GM12878 (cell line): Measurements from ENCODE around the gene TAF4. TPM values are rescaled to one million over a fixed set of nuclear protein-coding genes. Genes with fewer than 3 reads are reported as not detected.

Experiments used
- ATAC-seq: fragments of 200-7000 bp; cut with Tn5 transposase; 3 replicates; pipeline ENCODE4 v1.9.1; 2020; ENCODE audit warnings: mild to moderate bottlenecking, moderate library complexity
- BruUV-seq: library from RNA; stranded (reverse); fragments of 400-500 nt; replicated peaks from 2 replicates; lab custom pipeline; 2021; lab: Mats Ljungman, UMichigan
- CTCF ChIA-PET: fragments of 300-600 bp; sonication (Branson Sonifier 250); formaldehyde crosslinking; extraction: SDS; loops from one replicate; lab custom pipeline; 2021; ENCODE audit warnings: inconsistent platforms; lab: Yijun Ruan, JAX
- POLR2A ChIA-PET: fragments of 350-600 bp; formaldehyde crosslinking; extraction: SDS; loops from one replicate; lab custom pipeline; 2021; ENCODE audit warnings: inconsistent platforms; lab: Charles Lee
- RAD21 ChIA-PET: fragments of 300-600 bp; sonication (Branson Sonifier 250); formaldehyde crosslinking; loops from one replicate; lab custom pipeline; 2023; ENCODE audit warnings: antibody characterized with exemption; ENCODE audit not compliant: unreplicated experiment; lab: Charles Lee
- SMC1A ChIA-PET: fragments of 300-600 bp; sonication (Branson Sonifier 250); formaldehyde crosslinking; loops from one replicate; lab custom pipeline; 2023; ENCODE audit not compliant: unreplicated experiment, uncharacterized antibody; lab: Charles Lee
- DNase-seq: peaks from one replicate; pipeline ENCODE4 v3.0.0-alpha.2; 2011; ENCODE audit warnings: low read depth, low spot score
- FAIRE-seq: peaks from 3 replicates; lab custom pipeline; 2011; peaks lifted over from hg19 to GRCh38; lab: Jason Lieb, UNC
- H2AFZ ChIP-seq: 2 replicates; pipeline ENCODE4 v1.6.0; 2011; ENCODE audit warnings: low read depth, low read length, control low read depth; ENCODE audit not compliant: control insufficient read depth
- H3K27ac ChIP-seq: 2 replicates; pipeline ENCODE4 v1.5.1; 2011; ENCODE audit warnings: control low read depth; ENCODE audit not compliant: control insufficient read depth, insufficient read depth
- H3K27me3 ChIP-seq, 2 experiments: replicated peaks in 1 of 2; 2 replicates each; pipeline versions ENCODE4 v1.6.0 to v1.6.1; 2011; ENCODE audit warnings: low read length in 1 of 2; ENCODE audit not compliant: control insufficient read depth in 2 of 2, insufficient read depth in 2 of 2
- H3K36me3 ChIP-seq, 2 experiments: 2 replicates each; pipeline ENCODE4 v1.5.1; 2011; ENCODE audit warnings: low read length in 1 of 2; ENCODE audit not compliant: control insufficient read depth in 2 of 2, insufficient read depth in 2 of 2
- H3K4me1 ChIP-seq: 2 replicates; pipeline ENCODE4 v1.6.1; 2011; ENCODE audit warnings: mild to moderate bottlenecking, low read length, moderate library complexity, mixed read lengths; ENCODE audit not compliant: control insufficient read depth, insufficient read depth
- H3K4me2 ChIP-seq: 2 replicates; pipeline ENCODE4 v1.6.0; 2011; ENCODE audit warnings: control low read depth; ENCODE audit not compliant: control insufficient read depth, insufficient read depth
- H3K4me3 ChIP-seq: fragments of 200-600 bp; sonication (generic); 2 replicates; pipeline ENCODE4 v1.5.1; 2016
- H3K79me2 ChIP-seq: 2 replicates; pipeline ENCODE4 v1.6.0; 2011; ENCODE audit warnings: low read length; ENCODE audit not compliant: control insufficient read depth, insufficient read depth
- H3K9ac ChIP-seq: 2 replicates; pipeline ENCODE4 v1.8.0; 2011; ENCODE audit warnings: low read length, control low read depth, mixed read lengths; ENCODE audit not compliant: control insufficient read depth, insufficient read depth
- H3K9me3 ChIP-seq: replicated peaks from 3 replicates; pipeline ENCODE4 v1.5.1; 2011; ENCODE audit warnings: mild to moderate bottlenecking, low read length; ENCODE audit not compliant: control insufficient read depth, insufficient read depth
- H4K20me1 ChIP-seq: 2 replicates; pipeline ENCODE4 v1.6.0; 2011; ENCODE audit not compliant: control insufficient read depth, insufficient read depth
- ASH2L ChIP-seq: fragments of 300-600, 200-600 bp; sonication (generic); IDR thresholded peaks from 2 replicates; pipeline ENCODE4 v1.6.1; 2017; ENCODE audit warnings: low read depth, mild to moderate bottlenecking, borderline replicate concordance
- BACH1 ChIP-seq: fragments of 450-650 bp; IDR thresholded peaks from 2 replicates; pipeline ENCODE4 v1.6.1; 2017; ENCODE audit warnings: mild to moderate bottlenecking, borderline replicate concordance
- CHD1 ChIP-seq: IDR thresholded peaks from 2 replicates; pipeline ENCODE4 v1.6.1; 2012; ENCODE audit warnings: low read depth, low read length, improper control_type of control experiment
- FOXM1 ChIP-seq: IDR thresholded peaks from 2 replicates; pipeline ENCODE4 v1.6.1; 2012; ENCODE audit warnings: low read depth, mild to moderate bottlenecking, inconsistent platforms, low read length, moderate library complexity
- HCFC1 ChIP-seq: fragments of 150-350 bp; IDR thresholded peaks from 2 replicates; pipeline ENCODE4 v1.6.1; 2014; ENCODE audit warnings: low read length
- IKZF2 ChIP-seq, 2 experiments: fragments of 450-650 bp; IDR thresholded peaks; 2 replicates each; pipeline ENCODE4 v1.6.1; 2017; ENCODE audit warnings: mild to moderate bottlenecking in 2 of 2, moderate library complexity in 2 of 2
- KAT2A ChIP-seq: conservative IDR thresholded peaks from 2 replicates; pipeline ENCODE4 v1.6.1; 2011; ENCODE audit warnings: low read depth, low read length; ENCODE audit not compliant: control insufficient read depth
- MEF2A ChIP-seq: IDR thresholded peaks from 2 replicates; pipeline ENCODE4 v1.6.1; 2011; ENCODE audit warnings: low read depth, mild to moderate bottlenecking, low read length, moderate library complexity; ENCODE audit not compliant: insufficient read depth
- NFXL1 ChIP-seq: fragments of 450-650 bp; IDR thresholded peaks from 2 replicates; pipeline ENCODE4 v1.6.1; 2017; ENCODE audit warnings: antibody characterized with exemption, mild to moderate bottlenecking, borderline replicate concordance
- NFYA ChIP-seq: IDR thresholded peaks from 2 replicates; pipeline ENCODE4 v1.6.1; 2011; ENCODE audit warnings: low read depth, mild to moderate bottlenecking, low read length, improper control_type of control experiment, borderline replicate concordance
- POLR2AphosphoS2 ChIP-seq: IDR thresholded peaks from 2 replicates; pipeline ENCODE4 v1.6.1; 2011; ENCODE audit warnings: low read depth, mild to moderate bottlenecking, low read length, improper control_type of control experiment, moderate library complexity
- SIN3A ChIP-seq: IDR thresholded peaks from 2 replicates; pipeline ENCODE4 v1.6.1; 2012; ENCODE audit warnings: low read depth, low read length, improper control_type of control experiment
- SIX5 ChIP-seq: IDR thresholded peaks from 2 replicates; pipeline ENCODE4 v1.6.1; 2011; ENCODE audit warnings: mild to moderate bottlenecking, low read depth, low read length, moderate library complexity; ENCODE audit not compliant: severe bottlenecking
- SMAD5 ChIP-seq: IDR thresholded peaks from 2 replicates; pipeline ENCODE4 v1.6.1; 2016; ENCODE audit warnings: antibody characterized with exemption, low read depth
- SMC3 ChIP-seq: IDR thresholded peaks from 2 replicates; pipeline ENCODE4 v1.6.1; 2011; ENCODE audit warnings: low read length, improper control_type of control experiment, borderline replicate concordance
- TCF7 ChIP-seq: IDR thresholded peaks from 2 replicates; pipeline ENCODE4 v1.6.1; 2014; ENCODE audit warnings: antibody characterized with exemption, borderline replicate concordance
- ZZZ3 ChIP-seq: IDR thresholded peaks from 2 replicates; pipeline ENCODE4 v1.6.1; 2011; ENCODE audit warnings: low read depth; ENCODE audit not compliant: control insufficient read depth, insufficient read length
- WGBS: methylation state at CpG from one replicate; pipeline ENCODE4 v1.1.6; 2016; ENCODE audit warnings: low lambda C conversion rate; ENCODE audit not compliant: insufficient replicate concordance, insufficient coverage; ENCODE audit errors: missing lambda C conversion rate; 5-methylcytosine and 5-hydroxymethylcytosine counted together
- in situ Hi-C: fragments of 300-500 bp; cut with MboI; formaldehyde crosslinking; loops from 9 replicates; pipeline ENCODE4 v1.14.3; 2018; ENCODE audit warnings: mixed read lengths
- intact Hi-C: fragments of 100-400 bp; cut with micrococcal nuclease; formaldehyde crosslinking; loops from one replicate; pipeline ENCODE4 v1.14.2; 2022; ENCODE audit not compliant: unreplicated experiment
- polyA plus RNA-seq, 11 experiments: library from polyadenylated mRNA; depleted of rRNA in 4 of 11; unstranded in 6 of 11; stranded (reverse) in 5 of 11; fragments of >200 nt; fragmentation: Nextera tagmentation in 4 of 11; fragmentation: Illumina TruSeq in 1 of 11; extraction: Ambion mirVana in 4 of 11; extraction: Trizol in 1 of 11; gene quantifications; 1 replicate in 1 of 11; 2 replicates in 10 of 11; pipeline versions ENCODE4 v1.2.1 to v1.2.3, GENCODE V29; 2011 to 2016; ENCODE audit warnings: inconsistent platforms in 2 of 11, missing spikeins in 2 of 11, low read depth in 1 of 11
- total RNA-seq, 4 experiments: library from RNA; depleted of rRNA in 3 of 4; stranded (reverse); fragments of >200 nt in 3 of 4; fragmentation: Illumina TruSeq in 1 of 4; extraction: Trizol in 1 of 4; gene quantifications; 2 replicates each; pipeline versions ENCODE4 v1.2.1 to v1.2.3, GENCODE V29; 2013 to 2021
- TF ChIP-seq, protein P1 (sequence below): fragments of 450-650 bp; IDR thresholded peaks from 2 replicates; pipeline ENCODE4 v1.6.1; 2018; ENCODE audit warnings: mild to moderate bottlenecking, low read depth, moderate library complexity; ENCODE audit not compliant: partially characterized antibody
- TF ChIP-seq, protein P2 (sequence below): fragments of 450-650 bp; formaldehyde crosslinking; IDR thresholded peaks from 2 replicates; pipeline ENCODE4 v1.5.0; 2022; ENCODE audit warnings: mild to moderate bottlenecking, missing genetic modification characterization

The TAF4 gene
- total and polyA plus RNA-seq, 10 of the 15 experiments (the other 5 are each of a cell fraction or from before 2014, with no cell fraction given): 0.39 to 16.9 (median 3.4) TPM

DNA sequence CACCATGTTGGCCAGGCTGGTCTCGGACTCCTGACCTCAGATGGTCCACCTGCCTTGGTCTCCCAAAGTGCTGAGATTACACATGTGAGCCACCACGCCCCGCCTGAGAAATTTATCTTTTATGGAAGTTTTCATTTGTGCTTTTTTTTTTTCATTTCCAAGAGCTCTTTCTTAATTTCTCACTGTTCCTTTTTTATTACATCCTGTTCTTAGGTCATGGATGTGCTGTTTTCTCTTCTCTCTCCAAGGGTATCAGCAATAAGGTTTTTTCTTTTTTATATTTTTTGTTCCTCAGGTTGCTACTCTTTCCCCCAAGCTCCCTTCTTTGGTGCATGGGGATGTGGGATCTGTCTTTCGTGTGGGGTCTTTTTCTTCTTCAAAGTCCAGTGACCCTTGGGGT is 35.4 kb upstream of the TAF4 start (continued):
- TF ChIP-seq, protein P1, sequence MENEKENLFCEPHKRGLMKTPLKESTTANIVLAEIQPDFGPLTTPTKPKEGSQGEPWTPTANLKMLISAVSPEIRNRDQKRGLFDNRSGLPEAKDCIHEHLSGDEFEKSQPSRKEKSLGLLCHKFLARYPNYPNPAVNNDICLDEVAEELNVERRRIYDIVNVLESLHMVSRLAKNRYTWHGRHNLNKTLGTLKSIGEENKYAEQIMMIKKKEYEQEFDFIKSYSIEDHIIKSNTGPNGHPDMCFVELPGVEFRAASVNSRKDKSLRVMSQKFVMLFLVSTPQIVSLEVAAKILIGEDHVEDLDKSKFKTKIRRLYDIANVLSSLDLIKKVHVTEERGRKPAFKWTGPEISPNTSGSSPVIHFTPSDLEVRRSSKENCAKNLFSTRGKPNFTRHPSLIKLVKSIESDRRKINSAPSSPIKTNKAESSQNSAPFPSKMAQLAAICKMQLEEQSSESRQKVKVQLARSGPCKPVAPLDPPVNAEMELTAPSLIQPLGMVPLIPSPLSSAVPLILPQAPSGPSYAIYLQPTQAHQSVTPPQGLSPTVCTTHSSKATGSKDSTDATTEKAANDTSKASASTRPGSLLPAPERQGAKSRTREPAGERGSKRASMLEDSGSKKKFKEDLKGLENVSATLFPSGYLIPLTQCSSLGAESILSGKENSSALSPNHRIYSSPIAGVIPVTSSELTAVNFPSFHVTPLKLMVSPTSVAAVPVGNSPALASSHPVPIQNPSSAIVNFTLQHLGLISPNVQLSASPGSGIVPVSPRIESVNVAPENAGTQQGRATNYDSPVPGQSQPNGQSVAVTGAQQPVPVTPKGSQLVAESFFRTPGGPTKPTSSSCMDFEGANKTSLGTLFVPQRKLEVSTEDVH: no peak
- TF ChIP-seq ASH2L: no peak
- no peak for TF ChIP-seq IKZF2 (IDR thresholded peaks at IDR 0.05)
- TF ChIP-seq NFYA: no peak
- no peak for TF ChIP-seq TCF7
- TF ChIP-seq CHD1: no peak
- no peak for TF ChIP-seq NFXL1

DNA sequence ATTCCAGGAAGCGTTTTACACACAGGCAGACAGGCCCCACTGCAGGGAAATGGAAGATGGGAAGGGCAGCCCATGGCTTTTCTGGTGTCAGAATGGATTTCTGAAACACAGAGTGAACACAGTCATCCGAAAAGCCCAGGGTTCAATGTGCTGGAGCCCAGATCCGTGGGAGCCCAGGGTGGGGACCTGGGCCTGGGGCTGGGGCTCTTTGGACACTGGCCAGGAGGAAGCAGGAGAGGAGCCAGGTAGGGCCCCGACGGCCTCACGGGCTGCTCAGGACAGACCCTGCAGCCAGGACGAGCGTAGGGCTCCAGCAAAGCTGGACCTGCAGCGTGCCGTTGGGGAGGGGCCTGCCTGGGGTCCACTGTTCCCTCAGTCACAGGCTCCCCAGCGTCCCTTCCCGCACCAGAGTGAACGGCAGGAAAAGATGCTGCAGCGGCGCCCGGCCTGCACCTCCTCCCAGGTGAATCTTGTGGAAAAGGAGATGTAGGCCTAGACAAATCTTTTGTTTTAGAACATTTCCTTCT is 32.3 kb upstream of the TAF4 start:
- ATAC-seq (no peak), DNase-seq (no peak), FAIRE-seq (no peak)
- Histone ChIP-seq H3K79me2 (no peaks in the 10 kb centered on the region), H4K20me1 (no peaks in the 10 kb centered on the region), H3K9ac (no peak overlapping the region), H2AFZ (no peak overlapping the region), H3K4me2 (no peak overlapping the region), H3K27me3 (no peaks in the 10 kb centered on the region), H3K9me3 (peaks cover 5% of the 10 kb centered on the region; the same call in 1 of the 3 replicates), H3K4me3 (no peak overlapping the region), H3K4me1 (no peaks in the 10 kb centered on the region), H3K27ac (no peak overlapping the region), H3K36me3 (no peaks in the 10 kb centered on the region)
- RAD21 ChIA-PET: no interaction called here
- POLR2A ChIA-PET: no interaction called here
- intact Hi-C loops: no loop called here
- SMC1A ChIA-PET: no interaction called here
- CTCF ChIA-PET: no interaction called here
- 70% methylated on average over 15 of the region's 16 CpGs for WGBS
- in situ Hi-C loops: loop anchor here (25.0 kb wide), 1 partner anchor 611 kb away; no protein-coding TSS in a partner anchor
- no TSS peak for BruUV-seq
- TF ChIP-seq MEF2A (no peak), SMC3 (no peak), SIX5 (no peak), KAT2A (no peak), SMAD5 (no peak), ZZZ3 (no peak), POLR2AphosphoS2 (no peak), FOXM1 (no peak), NFYA (no peak), BACH1 (no peak), SIN3A (no peak), HCFC1 (no peak)
- TF ChIP-seq, protein P2, sequence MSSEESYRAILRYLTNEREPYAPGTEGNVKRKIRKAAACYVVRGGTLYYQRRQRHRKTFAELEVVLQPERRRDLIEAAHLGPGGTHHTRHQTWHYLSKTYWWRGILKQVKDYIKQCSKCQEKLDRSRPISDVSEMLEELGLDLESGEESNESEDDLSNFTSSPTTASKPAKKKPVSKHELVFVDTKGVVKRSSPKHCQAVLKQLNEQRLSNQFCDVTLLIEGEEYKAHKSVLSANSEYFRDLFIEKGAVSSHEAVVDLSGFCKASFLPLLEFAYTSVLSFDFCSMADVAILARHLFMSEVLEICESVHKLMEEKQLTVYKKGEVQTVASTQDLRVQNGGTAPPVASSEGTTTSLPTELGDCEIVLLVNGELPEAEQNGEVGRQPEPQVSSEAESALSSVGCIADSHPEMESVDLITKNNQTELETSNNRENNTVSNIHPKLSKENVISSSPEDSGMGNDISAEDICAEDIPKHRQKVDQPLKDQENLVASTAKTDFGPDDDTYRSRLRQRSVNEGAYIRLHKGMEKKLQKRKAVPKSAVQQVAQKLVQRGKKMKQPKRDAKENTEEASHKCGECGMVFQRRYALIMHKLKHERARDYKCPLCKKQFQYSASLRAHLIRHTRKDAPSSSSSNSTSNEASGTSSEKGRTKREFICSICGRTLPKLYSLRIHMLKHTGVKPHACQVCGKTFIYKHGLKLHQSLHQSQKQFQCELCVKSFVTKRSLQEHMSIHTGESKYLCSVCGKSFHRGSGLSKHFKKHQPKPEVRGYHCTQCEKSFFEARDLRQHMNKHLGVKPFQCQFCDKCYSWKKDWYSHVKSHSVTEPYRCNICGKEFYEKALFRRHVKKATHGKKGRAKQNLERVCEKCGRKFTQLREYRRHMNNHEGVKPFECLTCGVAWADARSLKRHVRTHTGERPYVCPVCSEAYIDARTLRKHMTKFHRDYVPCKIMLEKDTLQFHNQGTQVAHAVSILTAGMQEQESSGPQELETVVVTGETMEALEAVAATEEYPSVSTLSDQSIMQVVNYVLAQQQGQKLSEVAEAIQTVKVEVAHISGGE (CRISPR knock-in tag): no peak
